BE2C (cell line): ENCODE results near the gene HMGN3.

ENCODE experiments used
- DNase-seq: peaks from one replicate; pipeline ENCODE4 v3.0.0-alpha.2; 2020
- H3K27me3 ChIP-seq: fragments of 250-450 bp; sonication (Bioruptor Pico); 2 replicates; pipeline ENCODE4 v1.5.1; 2020; ENCODE audit warnings: mild to moderate bottlenecking
- H3K36me3 ChIP-seq: fragments of 250-450 bp; sonication (Bioruptor Pico); 2 replicates; pipeline ENCODE4 v1.5.1; 2020; ENCODE audit warnings: mild to moderate bottlenecking
- H3K4me1 ChIP-seq: fragments of 250-450 bp; sonication (Bioruptor Pico); 2 replicates; pipeline ENCODE4 v1.5.1; 2020
- H3K4me3 ChIP-seq: 2 replicates; pipeline ENCODE4 v1.5.1; 2011; ENCODE audit warnings: low read depth, low read length
- H3K9me3 ChIP-seq: fragments of 250-450 bp; sonication (Bioruptor Pico); 2 replicates; pipeline ENCODE4 v1.5.1; 2020
- TF ChIP-seq, protein P1 (sequence below): IDR thresholded peaks from 2 replicates; pipeline ENCODE4 v1.5.1; 2012; ENCODE audit warnings: mild to moderate bottlenecking, low read depth, low read length

Gene HMGN3

DNA sequence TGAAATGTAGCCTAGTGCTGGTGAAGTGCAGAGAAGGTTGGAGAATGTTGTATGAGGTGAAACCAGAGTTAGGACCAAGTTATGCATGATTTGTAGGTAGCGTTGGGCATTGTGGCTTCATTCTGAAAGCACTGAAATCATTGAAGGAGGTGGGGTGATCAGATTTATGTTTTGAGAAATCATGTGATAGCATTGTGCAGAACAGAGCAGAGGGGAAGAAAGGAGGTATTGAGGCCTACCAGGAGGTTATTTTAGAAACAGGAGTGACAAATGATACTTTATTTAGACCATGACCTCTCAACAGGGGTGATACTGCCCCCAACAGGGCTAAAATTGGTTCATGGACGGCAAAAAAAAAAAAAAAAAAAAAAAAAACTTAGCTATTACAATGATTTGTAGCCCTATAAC, 15.6 kb upstream of the HMGN3 start:
- Histone ChIP-seq H3K4me1 (no peaks in the 10 kb centered on the region), H3K4me3 (no peak overlapping the region), H3K9me3 (no peaks in the 10 kb centered on the region), H3K27me3 (no peaks in the 10 kb centered on the region), H3K36me3 (no peaks in the 10 kb centered on the region)
- no peak for DNase-seq
- TF ChIP-seq, protein P1, sequence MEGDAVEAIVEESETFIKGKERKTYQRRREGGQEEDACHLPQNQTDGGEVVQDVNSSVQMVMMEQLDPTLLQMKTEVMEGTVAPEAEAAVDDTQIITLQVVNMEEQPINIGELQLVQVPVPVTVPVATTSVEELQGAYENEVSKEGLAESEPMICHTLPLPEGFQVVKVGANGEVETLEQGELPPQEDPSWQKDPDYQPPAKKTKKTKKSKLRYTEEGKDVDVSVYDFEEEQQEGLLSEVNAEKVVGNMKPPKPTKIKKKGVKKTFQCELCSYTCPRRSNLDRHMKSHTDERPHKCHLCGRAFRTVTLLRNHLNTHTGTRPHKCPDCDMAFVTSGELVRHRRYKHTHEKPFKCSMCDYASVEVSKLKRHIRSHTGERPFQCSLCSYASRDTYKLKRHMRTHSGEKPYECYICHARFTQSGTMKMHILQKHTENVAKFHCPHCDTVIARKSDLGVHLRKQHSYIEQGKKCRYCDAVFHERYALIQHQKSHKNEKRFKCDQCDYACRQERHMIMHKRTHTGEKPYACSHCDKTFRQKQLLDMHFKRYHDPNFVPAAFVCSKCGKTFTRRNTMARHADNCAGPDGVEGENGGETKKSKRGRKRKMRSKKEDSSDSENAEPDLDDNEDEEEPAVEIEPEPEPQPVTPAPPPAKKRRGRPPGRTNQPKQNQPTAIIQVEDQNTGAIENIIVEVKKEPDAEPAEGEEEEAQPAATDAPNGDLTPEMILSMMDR: peak; percentile 38

DNA sequence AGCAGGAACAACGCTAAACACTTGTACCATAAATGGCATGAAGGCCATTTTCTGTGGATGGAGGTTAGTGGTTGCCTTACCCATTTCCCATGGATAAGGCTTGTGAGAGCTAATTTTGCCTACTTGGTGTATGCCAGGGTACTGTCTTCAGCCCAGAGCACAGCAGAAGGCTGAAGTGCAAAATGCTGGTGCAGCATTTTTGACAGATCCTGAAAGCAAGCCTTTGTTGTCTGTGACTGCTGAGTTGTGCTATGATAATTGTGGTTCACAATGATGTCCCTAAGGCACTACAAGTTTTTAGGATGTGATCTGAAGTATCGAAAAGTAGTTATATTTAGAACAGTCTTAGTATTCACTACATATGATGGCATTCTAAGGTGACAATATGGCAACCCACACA, 14.7 kb upstream of the HMGN3 start:
- H3K27me3 ChIP-seq: no peaks in the 10 kb centered on the region
- no peaks in the 10 kb centered on the region for H3K36me3 ChIP-seq
- no peak overlapping the region for H3K4me3 ChIP-seq
- no peaks in the 10 kb centered on the region for H3K4me1 ChIP-seq
- no peak for DNase-seq
- no peaks in the 10 kb centered on the region for H3K9me3 ChIP-seq
- TF ChIP-seq, protein P1: no peak

DNA sequence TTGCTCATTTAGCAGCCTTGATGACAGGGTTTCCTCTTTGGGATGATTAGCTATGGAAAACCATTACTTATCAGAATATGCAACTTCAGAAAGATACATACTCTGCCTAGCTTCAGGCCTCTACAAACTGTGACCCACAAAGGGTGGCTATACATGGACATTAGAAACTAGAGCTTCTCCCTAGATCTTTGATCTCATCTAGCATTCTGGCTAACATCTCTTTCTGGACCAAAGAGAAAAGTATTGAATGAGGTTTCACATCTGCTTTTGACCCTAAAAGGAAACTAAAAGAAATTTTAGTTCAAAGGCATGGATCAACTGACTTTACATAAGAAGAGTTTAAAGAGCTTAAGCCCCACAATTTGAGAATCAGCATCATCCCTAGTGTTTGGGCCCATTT, 12.4 kb upstream of the HMGN3 start:
- no peaks in the 10 kb centered on the region for H3K4me1 ChIP-seq
- no peak for DNase-seq
- H3K27me3 ChIP-seq: no peaks in the 10 kb centered on the region
- H3K4me3 ChIP-seq: no peak overlapping the region
- no peaks in the 10 kb centered on the region for H3K9me3 ChIP-seq
- H3K36me3 ChIP-seq: no peaks in the 10 kb centered on the region
- TF ChIP-seq, protein P1: no peak

DNA sequence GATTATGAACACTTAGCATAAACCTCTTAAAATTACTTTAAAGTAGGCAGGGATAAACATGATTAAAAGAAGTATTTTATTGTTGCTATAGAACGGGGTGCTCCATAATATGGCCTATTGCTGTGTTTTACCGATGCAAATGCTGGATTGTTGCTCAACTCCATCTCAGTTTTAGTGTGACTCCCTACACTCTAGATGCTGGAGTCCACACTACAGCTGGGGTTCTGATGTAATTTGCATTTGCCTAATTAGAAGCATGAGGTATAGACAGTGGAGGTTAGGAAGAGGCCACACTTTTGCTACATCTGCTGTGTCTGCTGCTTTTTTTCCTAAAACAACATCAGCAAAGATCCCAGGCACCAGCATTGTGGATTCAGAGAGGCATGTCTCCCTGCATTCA, 6.7 kb upstream of the HMGN3 start:
- Histone ChIP-seq H3K36me3 (no peaks in the 10 kb centered on the region), H3K4me1 (no peaks in the 10 kb centered on the region), H3K27me3 (no peaks in the 10 kb centered on the region), H3K4me3 (no peak overlapping the region), H3K9me3 (no peaks in the 10 kb centered on the region)
- TF ChIP-seq, protein P1: no peak
- DNase-seq: no peak

DNA sequence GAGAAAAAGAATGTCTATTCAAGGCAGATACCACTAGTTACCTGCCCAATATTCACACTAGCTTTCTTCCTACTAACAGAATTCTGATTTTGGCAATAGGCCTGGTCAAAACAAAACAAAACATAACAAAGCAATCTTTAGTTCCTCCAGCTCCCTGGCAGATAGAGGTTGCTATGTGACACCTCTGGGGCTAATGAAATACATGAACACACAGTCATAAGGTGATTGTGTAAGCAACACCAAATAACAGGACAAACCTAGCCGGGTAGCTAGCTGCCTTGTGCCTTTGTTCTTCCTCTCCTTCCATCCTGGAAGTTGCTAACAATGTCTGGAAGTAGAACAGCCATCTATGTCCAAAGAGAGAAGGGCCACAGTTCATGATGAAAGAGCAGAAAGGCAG, 6.0 kb upstream of the HMGN3 start:
- Histone ChIP-seq H3K9me3 (no peaks in the 10 kb centered on the region), H3K27me3 (no peaks in the 10 kb centered on the region), H3K4me1 (no peaks in the 10 kb centered on the region), H3K36me3 (no peaks in the 10 kb centered on the region), H3K4me3 (no peak overlapping the region)
- DNase-seq: no peak
- TF ChIP-seq, protein P1: no peak

DNA sequence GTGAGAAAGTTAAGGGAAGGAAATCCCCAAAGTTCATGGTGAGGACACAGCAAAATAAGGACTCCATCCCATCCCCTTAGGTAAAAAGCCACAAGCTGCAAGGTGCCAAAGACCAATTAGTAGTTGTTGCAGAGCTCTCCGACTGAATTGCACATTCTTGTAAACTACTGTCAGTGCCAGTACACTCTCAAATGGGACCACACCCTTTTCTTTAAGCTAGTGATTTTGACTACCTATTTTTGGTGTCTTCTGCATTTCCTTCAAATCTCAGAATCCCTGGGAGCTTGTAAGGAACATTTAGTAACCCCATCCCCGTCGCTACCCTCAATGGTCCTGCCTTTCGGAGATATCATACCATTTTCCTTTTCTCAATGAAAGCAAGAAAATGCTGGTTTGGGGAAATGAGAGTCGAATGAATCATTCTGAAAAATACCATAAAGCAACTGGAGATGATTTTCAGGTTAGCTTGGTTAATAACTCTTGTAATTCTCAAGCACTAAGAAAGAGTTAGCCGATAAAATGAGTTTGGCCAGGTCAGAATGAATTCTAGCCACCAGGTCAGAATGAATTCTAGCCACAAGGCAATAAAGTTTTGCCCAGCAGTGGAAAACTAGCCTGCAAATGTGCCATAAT, 5.2 kb upstream of the HMGN3 start:
- H3K36me3 ChIP-seq: no peaks in the 10 kb centered on the region
- H3K27me3 ChIP-seq: no peaks in the 10 kb centered on the region
- no peaks in the 10 kb centered on the region for H3K9me3 ChIP-seq
- no peak overlapping the region for H3K4me3 ChIP-seq
- H3K4me1 ChIP-seq: no peaks in the 10 kb centered on the region
- TF ChIP-seq, protein P1: no peak
- no peak for DNase-seq
